NCI-H1048 (cell line): ENCODE measurements around the gene TMEM39B.
"Not testable (repeated sequence)": the region's sequence is repeated elsewhere in the genome, so short reads cannot be mapped to it uniquely, and the experiment has no call there.

ENCODE experiments used
- DNase-seq: peaks from one replicate; lab custom pipeline; 2025; lab: John Stamatoyannopoulos, UW

TMEM39B gene

DNA sequence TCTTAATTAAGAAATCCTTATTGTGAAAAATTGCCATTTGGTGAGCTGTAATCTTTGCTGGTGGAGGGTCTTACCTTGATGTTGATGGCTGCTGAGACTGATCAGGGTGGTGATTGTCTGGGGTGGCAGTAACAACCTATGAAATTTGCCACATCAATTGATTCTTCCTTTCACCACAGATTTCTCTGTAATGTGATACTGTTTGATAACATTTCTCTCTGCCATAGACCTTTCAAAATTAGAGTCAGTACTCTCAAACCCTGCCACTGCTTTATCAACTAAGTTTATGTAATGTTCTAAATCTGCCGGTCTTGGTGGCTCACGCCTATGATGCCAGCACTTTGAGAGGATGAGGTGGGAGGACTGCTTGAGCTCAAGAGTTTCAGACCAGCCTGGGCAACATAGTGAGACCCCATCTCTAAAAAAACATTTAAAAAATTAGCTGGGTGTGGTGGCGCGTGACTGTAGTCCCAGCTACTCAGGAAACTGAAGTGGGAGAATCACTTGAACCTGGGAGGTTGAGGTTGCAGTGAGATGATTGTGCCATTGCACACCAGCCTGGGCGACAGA lies 40.2 kb downstream of the TMEM39B start:
- DNase-seq: no peak

DNA sequence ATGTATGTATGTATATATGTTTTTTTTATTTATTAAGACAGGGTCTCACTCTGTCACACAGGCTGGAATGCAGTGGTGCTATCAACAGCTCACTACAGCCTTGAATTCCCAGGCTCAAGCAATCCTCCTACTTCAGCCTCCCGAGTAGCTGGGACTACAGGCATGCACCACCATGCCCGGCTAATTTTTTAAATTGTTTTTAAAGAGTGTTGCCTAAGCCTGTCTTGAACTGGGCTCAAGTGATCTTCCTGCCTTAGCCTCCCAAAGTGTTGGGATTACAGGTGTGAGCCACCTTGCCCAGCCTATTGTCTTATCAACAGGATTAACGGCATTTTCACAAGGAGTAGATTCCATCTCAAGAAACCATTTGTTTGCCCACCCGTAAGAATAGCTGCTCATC lies 40.7 kb downstream of the TMEM39B start:
- DNase-seq: not testable (repeated sequence)

DNA sequence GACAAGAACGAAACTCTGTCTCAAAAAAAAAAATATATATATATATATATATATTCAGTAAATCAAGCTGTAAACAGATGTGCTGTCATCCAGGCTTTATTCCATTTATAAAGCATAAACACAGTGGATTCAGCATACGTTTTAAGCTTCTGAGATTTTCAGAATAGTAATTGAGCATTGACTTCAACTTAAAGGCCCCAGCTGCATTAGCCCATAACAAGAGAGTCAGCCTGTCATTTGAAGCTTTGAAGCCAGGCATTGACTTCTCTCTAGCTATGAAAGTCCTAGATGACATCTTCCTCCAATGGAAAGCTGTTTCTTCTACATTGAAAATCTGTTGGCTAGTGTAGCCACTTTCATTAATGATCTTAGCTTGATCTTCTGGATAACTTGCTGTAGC lies 41.7 kb downstream of the TMEM39B start:
- no peak for DNase-seq

DNA sequence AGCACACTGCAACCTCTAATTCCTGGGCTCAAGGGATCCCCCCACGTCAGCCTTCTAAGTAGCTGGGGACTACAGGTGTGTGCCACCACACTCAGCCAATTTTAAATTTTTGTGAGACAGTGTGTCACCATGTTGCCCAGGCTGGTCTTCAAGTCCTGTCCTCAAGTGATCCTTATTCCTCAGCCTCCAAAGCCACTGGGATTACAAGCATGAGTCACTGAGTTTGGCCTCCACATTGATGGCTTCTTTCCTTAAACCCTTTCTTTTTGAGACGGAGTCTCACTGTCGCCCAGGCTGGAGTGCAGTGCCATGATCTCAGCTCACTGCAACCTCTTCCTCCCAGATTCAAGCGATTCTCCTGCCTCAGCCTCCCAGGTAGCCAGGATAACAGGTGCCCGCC lies 42.8 kb downstream of the TMEM39B start:
- DNase-seq: no peak

DNA sequence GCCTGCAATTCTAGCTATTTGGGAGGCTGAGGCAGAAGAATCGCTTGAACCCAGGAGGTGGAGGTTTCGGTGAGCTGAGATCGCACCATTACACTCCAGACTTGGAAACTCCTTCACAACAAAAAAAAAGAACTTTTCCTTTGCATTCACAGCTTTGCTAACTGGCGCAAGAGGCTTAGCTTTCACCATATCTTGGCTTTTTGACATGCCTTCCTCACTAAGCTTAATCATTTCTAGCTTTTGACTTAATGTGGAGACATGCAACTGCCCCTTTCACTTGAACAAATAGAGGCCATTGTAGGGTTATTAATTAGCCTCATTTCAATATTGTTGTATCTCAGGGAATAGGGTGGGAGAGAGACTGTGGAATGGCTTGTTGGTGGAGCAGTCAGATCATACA lies 43.8 kb downstream of the TMEM39B start:
- DNase-seq: no peak

DNA sequence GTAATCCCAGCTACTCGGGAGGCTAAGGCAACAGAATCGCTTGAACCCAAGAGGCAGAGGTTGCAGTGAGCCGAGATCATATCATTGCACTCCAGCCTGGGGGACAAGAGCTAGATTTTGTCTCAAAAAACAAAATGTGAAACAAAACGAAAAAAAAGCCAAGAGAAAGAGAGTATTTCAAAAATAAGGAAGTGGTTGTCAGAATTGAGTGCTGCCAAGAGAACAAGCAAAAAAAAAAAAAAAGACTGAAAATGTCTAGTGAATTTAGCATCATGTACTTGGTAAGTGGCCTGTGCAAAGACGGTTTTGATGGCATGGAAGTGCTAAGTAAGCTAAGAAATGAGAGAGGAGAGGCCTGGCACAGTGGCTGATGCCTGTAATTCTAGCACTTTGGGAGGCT lies 49.4 kb downstream of the TMEM39B start:
- DNase-seq: no peak

DNA sequence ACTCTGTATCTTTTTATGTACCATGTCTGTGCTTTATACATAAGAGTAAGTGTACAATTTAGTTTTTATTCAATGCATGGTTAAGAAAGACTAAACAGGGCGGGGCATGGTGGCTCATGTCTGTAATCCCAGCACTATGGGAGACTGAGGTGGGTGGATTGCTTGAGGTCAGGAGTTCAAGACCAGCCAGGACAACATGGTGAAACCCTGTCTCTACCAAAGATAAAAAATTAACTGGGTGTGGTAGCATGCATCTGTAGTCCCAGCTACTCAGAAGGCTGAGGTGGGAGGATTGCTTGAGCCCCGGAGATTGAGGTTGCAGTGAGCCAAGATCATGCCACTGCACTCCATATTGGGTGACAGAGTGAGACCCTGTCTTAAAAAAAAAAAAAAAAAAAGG lies 50.6 kb downstream of the TMEM39B start:
- not testable (repeated sequence) for DNase-seq

DNA sequence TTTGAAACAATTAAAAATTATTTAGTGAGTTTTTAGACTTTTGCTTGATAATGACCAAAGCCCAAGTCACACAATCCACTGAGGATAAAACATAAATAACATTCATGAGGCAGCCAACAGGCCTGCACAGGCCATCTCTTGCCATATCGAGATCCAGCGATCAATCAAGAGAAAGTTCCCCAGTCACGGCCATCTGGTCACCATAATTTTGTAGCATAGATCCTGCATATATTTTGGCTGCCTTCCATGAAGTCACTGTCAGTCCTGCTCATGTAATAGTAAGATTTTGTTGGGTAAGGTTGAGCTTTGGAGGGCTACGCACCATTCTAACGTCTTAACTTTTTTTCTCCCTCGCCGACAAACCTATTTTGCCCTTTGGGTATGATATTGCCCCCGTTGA lies 52.6 kb downstream of the TMEM39B start:
- DNase-seq: no peak

DNA sequence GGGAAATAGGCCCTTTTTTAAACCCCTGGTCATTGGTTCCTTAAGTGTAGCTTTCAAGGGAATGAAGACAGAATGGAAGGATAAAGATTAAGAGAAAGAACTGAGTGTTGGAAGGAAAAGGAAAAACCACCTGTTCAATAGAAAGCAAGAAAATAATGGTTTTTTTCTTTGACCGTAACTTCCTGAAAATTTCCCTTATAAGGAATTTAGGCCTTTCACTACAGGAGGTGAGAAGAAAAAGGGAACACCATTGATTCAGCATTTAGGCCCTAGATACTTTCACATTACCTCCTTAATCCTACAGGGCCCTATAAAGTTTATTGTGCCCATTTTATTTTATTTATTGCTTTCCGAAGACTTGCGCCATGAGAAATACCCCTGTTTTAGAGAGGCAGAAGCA lies 54.0 kb downstream of the TMEM39B start:
- no peak for DNase-seq

DNA sequence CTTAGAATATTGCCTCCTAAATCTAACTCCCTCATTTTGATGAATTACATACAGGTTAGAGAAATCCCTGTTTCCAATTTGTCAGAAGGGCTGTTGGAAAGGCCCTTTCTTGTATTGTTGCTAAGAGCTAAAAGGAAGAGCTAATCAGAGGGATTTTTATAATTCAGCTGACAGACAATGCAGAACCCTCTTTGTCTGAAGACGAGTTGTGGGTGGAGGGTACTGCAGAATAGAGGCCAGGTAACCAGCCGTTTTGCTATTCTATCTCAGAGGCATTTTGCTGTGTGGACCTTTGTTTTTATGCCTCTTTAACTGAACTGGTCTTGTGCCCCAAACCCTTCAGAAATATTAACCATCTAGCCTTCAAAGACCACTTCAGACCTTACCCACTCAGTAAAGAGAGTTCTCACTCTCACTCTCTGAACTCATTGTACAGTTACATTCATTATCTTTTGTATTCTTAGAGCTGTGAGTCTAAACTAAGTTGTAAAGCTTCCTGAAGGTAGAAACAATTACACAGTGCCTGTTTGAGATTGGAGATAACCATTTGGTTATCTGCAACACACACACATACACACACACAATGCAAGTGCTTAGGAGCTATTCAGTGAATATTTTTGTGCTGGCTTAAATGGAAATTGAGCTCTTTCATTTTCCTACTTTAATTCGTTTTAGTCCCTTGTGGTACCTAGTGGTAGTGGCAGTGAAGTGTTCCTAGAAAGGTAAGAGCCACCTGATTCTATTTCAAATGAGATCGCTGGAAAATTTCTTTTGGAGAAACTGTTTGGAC lies 54.9 kb downstream of the TMEM39B start:
- DNase-seq: no peak

DNA sequence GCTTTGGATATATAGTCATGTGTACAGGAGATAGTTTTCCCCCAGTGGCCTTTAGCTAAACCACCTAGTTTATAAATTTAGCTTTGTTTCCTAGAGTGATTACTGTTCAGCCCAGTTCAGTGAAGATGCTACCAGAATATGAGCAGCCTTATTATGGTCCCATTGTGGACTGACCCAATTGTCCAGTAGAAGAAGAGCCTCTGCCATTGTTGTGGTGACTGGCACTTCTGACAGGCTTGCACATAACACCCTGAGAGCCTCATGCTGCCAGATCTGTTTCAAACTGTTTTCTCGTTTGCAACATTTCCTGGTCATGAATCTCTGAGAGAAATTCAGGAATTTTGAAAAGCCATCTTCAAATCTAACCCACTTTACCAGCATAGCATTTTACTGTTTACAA lies 55.7 kb downstream of the TMEM39B start:
- no peak for DNase-seq

DNA sequence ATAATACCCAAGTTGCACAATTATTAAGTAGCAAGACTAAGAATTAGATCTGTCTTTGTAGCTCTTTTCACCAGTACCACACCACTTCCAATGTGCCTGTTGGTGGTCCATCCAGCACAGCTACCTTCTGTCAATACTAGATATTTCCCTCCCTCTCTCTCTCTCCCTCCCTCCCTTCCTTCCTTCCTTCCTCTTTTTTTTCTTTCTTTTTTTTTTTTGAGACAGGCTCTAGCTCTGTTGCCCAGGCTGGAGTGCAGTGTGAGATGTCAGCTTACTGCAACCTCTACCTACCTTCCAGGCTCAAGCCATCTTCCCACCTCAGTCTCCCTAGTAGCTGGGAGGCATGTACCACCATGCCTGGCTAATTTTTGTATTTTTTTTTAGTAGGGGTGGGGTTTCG lies 56.2 kb downstream of the TMEM39B start:
- DNase-seq: no peak

DNA sequence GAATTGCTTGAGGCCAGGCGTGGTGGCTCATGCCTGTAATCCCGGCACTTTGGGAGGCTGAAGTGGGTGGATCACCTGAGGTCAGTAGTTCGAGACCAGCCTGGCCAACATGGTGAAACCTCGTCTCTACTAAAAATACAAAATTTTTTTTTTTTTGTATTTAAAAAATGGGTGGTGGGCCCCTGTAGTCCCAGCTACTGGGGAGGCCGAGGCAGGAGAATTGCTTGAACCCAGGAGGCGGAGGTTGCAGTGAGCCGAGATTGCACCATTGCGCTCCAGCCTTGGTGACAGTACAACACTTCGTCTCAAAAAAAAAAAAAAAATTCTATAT lies 61.2 kb downstream of the TMEM39B start:
- not testable (repeated sequence) for DNase-seq

DNA sequence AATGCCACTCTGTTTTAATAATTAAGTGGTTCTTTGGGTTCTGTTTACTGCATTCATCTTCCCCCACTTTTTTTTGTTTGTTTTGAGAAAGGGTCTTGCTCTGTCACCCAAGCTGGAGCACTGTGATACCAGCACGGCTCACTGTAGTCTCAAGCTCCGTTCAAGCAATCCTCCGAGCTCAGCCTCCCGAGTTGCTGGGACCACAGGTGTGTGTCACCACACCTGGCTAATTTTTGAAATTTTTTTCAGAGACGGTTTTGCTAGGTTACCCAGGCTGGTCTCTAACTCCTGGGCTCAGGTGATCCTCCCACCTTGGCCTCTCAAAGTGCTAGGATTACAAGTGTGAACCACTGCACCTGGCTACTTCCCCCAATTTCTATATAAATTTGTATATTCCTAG lies 64.4 kb downstream of the TMEM39B start:
- no peak for DNase-seq

DNA sequence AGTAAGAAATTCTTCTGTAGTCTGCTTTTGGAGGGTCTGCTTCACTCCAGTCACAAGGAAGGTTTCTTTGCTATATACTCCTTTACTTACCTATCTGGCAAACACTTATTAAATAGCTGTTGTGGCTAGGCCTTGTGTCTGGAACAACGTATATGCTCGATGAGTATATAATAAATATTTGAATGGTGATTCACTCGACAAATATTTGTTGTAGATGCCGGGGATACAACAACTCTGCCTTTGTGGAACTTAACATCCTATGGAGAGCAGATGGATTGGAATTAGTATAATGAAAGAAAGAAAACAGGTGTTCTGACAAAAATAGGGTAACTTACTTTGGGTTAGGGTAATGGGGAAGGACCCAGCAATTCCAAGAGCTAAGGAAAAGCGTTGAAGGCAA lies 66.2 kb downstream of the TMEM39B start:
- no peak for DNase-seq

DNA sequence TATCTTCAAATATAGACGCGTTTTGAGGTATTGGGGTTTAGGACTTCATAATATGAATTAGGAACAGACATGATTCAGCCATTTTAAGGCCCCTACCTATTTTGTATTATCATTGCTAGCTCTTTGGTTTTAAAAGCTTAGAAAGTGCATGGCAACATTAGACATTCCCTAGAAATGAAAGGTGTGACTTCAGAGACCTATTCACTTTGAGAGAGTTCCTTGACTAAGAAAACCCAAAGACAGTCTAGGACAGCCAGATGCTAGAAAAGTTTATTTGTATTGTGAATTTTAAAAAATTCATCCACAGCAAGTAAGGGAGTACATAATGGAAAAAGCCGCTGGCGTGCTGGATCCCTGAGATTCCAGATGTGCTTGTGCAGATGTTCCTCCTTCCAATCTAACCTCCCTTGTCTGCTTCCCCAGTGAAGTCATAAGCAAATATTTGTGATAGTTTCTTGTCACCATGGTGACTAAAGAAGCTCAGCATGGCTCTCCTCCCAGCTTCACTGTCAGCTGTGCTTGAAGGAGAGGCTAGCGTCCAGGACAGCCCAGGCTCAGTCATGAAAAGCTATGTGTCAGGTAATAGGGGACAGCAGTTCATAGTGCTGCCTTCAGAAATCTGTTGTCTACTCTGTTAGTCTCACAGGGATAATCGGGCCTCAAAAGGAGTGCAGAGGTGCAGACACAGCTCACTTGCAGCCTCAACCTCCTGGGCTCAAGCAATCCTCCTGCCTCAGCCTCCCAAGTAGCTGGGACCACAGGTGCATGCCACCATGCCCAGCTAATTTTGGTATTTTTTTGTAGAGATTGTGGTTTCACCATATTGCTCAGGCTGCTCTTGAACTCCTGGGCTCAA lies 69.9 kb downstream of the TMEM39B start:
- DNase-seq: no peak

DNA sequence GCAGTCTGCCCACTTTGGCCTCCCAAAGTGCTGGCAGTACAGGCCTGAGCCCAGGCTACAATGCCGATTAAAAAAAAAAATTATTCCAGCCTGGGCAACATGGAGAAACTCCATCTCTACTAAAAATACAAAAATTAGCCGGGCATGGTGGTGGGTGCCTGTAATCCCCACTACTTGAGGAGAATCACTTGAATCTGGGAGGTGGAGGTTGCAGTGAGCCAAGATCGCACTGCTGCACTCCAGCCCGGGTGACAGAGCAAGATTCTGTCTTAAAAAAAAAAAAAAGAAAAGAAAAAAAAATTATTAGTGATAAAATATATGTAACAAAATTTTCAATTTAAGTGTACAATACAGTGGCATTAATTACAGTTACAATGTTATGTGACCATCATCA lies 70.6 kb downstream of the TMEM39B start:
- not testable (repeated sequence) for DNase-seq

DNA sequence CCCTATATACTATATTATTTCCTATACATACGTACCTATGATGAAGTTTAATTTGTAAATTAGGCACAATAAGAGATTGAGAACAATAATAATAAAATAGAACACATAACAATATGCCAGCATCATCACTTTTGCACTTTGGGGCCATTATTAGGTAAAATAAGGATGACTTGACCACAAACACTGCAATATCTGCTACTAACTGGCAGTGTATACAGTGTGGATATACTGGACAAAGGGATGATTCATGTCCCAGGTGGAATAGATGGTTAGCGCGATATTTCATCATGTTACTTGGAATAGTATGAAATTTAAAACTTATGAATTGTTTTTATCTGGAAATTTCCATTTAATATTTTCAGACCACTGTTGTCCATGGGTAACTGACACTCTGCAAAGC lies 71.3 kb downstream of the TMEM39B start:
- DNase-seq: no peak

DNA sequence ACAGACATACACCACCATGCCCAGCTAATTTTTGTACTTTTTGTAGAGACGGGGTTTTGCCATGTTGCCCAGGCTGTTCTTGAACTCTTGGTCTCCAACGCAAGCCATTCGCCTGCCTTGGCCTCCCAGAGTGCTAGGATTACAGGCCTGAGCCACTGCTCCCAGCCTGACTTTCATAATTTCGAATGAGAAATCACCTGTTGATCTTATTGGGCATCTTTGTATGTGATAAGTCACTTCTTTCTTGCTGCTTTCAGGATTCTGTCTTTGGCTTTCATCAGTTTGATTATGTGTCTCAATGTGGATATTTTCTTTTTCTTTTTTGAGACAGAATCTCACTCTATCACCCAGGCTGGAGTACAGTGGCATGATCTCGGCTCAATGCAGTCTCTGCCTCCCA lies 75.1 kb downstream of the TMEM39B start:
- not testable (repeated sequence) for DNase-seq

DNA sequence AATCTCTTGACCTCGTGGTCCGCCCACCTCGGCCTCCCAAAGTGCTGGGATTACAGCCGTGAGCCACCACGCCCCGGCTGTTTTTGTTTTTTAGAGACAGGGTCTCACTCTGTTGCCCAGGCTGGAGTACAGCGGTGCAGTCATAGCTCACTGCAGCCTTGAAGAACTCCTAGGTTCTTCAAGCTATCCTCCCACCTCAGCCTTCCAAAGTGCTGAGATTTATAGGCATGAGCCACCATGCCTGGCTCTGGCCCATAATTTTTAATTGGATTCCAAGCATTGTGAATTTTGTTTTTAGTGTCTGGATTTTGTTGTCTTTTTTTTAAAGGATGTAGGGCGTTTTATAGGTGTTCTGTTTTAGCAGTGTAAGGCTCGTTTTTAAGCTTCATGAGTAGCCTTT lies 78.1 kb downstream of the TMEM39B start:
- DNase-seq: no peak

DNA sequence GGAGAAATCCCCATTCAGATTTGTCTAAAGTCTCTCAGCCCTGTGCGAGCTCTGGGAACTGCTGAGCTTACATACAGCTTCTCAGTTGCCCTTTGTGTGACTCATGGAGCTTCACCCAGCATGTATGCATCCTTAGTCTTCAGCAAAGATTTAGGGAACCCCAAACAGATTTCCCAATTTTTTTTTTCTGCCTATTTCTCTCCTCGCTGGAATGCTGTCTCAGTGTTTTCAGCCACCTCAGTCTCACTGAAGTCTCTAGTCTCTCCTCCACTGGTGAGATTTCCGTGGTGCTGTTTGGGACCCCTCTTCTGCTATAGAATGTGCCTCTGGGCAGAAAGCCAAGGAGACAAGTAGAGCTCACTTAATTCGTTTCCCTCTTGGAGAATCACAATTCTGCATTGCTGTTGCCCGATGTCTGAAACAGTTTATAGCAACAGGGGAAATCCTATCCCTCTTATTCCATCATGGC lies 78.6 kb downstream of the TMEM39B start:
- DNase-seq: no peak
